Bronchial smooth muscle cell (primary cell): ENCODE measurements around the gene TMEM196. TPM values are rescaled to one million over a fixed set of nuclear protein-coding genes. Genes with fewer than 3 reads are reported as not detected.

Experiments
- total RNA-seq: library from RNA; depleted of rRNA; stranded (reverse); fragments of >200 nt; gene quantifications from 2 replicates; pipeline ENCODE4 v1.2.1, GENCODE V29; 2014

The TMEM196 gene
- total RNA-seq: not detected in 2 replicates

GRCh38 chr7:19772841-19773760 lies at the start of gene TMEM196:
Gene TMEM196, minus strand, starts transcription at chr7:19773617. Its CDS starts 921 bp downstream, at chr7:19772696.

GRCh38 chr7:19708397-19709248 lies 64.8 kb downstream of the TMEM196 start, which contains the start of gene POLR1F:
Gene POLR1F, minus strand, starts transcription at chr7:19709037. Its CDS starts 21 bp downstream, at chr7:19709016.

Other genes starting within 250 kb of the TMEM196 start
- 8.2 and 13.6 TPM in 2 replicates for gene POLR1F, start 64.6 kb downstream of the TMEM196 start, total RNA-seq